HepG2 (cell line): ENCODE measurements around the gene GALNTL6. TPM values are rescaled to one million over a fixed set of nuclear protein-coding genes. Genes with fewer than 3 reads are reported as not detected.

Experiments
- ATAC-seq: fragments of 200-7000 bp; cut with Tn5 transposase; 3 replicates; pipeline ENCODE4 v1.9.1; 2020; ENCODE audit warnings: mild to moderate bottlenecking, moderate library complexity
- BruUV-seq: library from RNA; stranded (reverse); fragments of 400-500 nt; replicated peaks from 2 replicates; lab custom pipeline; 2021; lab: Mats Ljungman, UMichigan
- CTCF ChIA-PET: fragments of 300-600 bp; formaldehyde crosslinking; extraction: SDS; loops from one replicate; lab custom pipeline; 2021; ENCODE audit warnings: low total read pairs, inconsistent platforms, low intra/inter-chr PET ratio; lab: Yijun Ruan, JAX
- POLR2A ChIA-PET: fragments of 350-600 bp; sonication (Branson Sonifier 250); formaldehyde crosslinking; loops from one replicate; lab custom pipeline; 2020; ENCODE audit warnings: antibody characterized with exemption, inconsistent platforms; lab: Yijun Ruan, JAX
- DNase-seq: peaks from one replicate; pipeline ENCODE4 v3.0.0-alpha.2; 2015; ENCODE audit warnings: low spot score
- FAIRE-seq: peaks from 3 replicates; lab custom pipeline; 2011; peaks lifted over from hg19 to GRCh38; lab: Jason Lieb, UNC
- H2AFZ ChIP-seq: one replicate; pipeline ENCODE4 v1.6.1; 2011; ENCODE audit warnings: low read length, inconsistent platforms
- H3K27ac ChIP-seq: fragments of 300-600 bp; 3 replicates; pipeline ENCODE4 v1.8.0; 2011; ENCODE audit warnings: mixed run types, mild to moderate bottlenecking, mixed read lengths, low read length, inconsistent platforms; ENCODE audit not compliant: insufficient read depth; ENCODE audit errors: extremely low read length
- H3K27me3 ChIP-seq, 2 experiments: fragments of 200-600 bp in 1 of 2; 2 replicates in 1 of 2; 3 replicates in 1 of 2; pipeline versions ENCODE4 v1.6.0 to v1.8.0; 2011; ENCODE audit warnings: low read length in 2 of 2, mild to moderate bottlenecking in 2 of 2, moderate library complexity in 2 of 2, inconsistent platforms in 1 of 2; ENCODE audit not compliant: insufficient read depth in 2 of 2, control insufficient read depth in 1 of 2
- H3K36me3 ChIP-seq, 2 experiments: fragments of 200-600 bp in 1 of 2; replicated peaks in 1 of 2; 2 replicates in 1 of 2; 3 replicates in 1 of 2; pipeline versions ENCODE4 v1.5.1 to v1.8.0; 2011; ENCODE audit warnings: low read length in 2 of 2, inconsistent platforms in 1 of 2; ENCODE audit not compliant: insufficient read depth in 2 of 2, control insufficient read depth in 1 of 2
- H3K4me1 ChIP-seq: 2 replicates; pipeline ENCODE4 v1.5.1; 2012; ENCODE audit warnings: low read length, inconsistent platforms; ENCODE audit not compliant: insufficient read depth
- H3K4me2 ChIP-seq: 2 replicates; pipeline ENCODE4 v1.6.0; 2011; ENCODE audit warnings: low read depth, low read length, inconsistent platforms
- H3K4me3 ChIP-seq, 3 experiments: fragments of 200-600 bp in 1 of 3; sonication (generic), shearing (Covaris generic) in 1 of 3; replicated peaks in 1 of 3; 2 replicates each; pipeline ENCODE4 v1.5.1; 2011 to 2016; ENCODE audit warnings: low read length in 3 of 3, inconsistent platforms in 2 of 3, low read depth in 2 of 3, mild to moderate bottlenecking in 2 of 3, control low read depth in 1 of 3, mixed read lengths in 1 of 3; ENCODE audit not compliant: insufficient read depth in 1 of 3
- H3K79me2 ChIP-seq: one replicate; pipeline ENCODE4 v1.6.1; 2011; ENCODE audit warnings: low read length, inconsistent platforms; ENCODE audit not compliant: insufficient read depth
- H3K9ac ChIP-seq: 2 replicates; pipeline ENCODE4 v1.6.0; 2011; ENCODE audit warnings: mild to moderate bottlenecking, low read depth, low read length, inconsistent platforms; ENCODE audit not compliant: insufficient read depth
- H3K9me3 ChIP-seq: 2 replicates; pipeline ENCODE4 v1.5.1; 2012; ENCODE audit warnings: mild to moderate bottlenecking, low read length
- H4K20me1 ChIP-seq: 2 replicates; pipeline ENCODE4 v1.6.0; 2011; ENCODE audit warnings: inconsistent platforms, mild to moderate bottlenecking, low read length, moderate library complexity; ENCODE audit not compliant: insufficient read depth
- ARID3A ChIP-seq: IDR thresholded peaks from 2 replicates; pipeline ENCODE4 v1.6.1; 2012; ENCODE audit warnings: low read depth, low read length, improper control_type of control experiment
- GABPB1 ChIP-seq: IDR thresholded peaks from 2 replicates; pipeline ENCODE4 v1.6.1; 2016; ENCODE audit warnings: mild to moderate bottlenecking, missing genetic modification reagents, moderate library complexity, missing compliant biosample characterization
- MTA3 ChIP-seq: sonication (generic); formaldehyde crosslinking; IDR thresholded peaks from 2 replicates; pipeline ENCODE4 v1.4.0; 2020; ENCODE audit warnings: missing genetic modification reagents
- ZBTB42 ChIP-seq: sonication (generic); formaldehyde crosslinking; IDR thresholded peaks from 2 replicates; pipeline ENCODE4 v1.5.0; 2020; ENCODE audit warnings: mild to moderate bottlenecking, missing genetic modification reagents
- ZSCAN12 ChIP-seq: sonication (generic); formaldehyde crosslinking; IDR thresholded peaks from 2 replicates; pipeline ENCODE4 v1.9.0; 2021; ENCODE audit warnings: mild to moderate bottlenecking, missing genetic modification reagents
- WGBS: methylation state at CpG from one replicate; pipeline ENCODE4 v1.1.6; 2017; ENCODE audit warnings: low lambda C conversion rate; 5-methylcytosine and 5-hydroxymethylcytosine counted together
- in situ Hi-C: cut with HindIII; loops from 2 replicates; pipeline ENCODE4 v1.10.0; 2017; ENCODE audit warnings: low pct_unique_long_range_greater_than_20kb; ENCODE audit not compliant: extremely low pct_ligation_motif_present
- intact Hi-C: fragments of 100-400 bp; cut with micrococcal nuclease; formaldehyde crosslinking; loops from one replicate; pipeline ENCODE4 v1.10.0; 2022; ENCODE audit not compliant: unreplicated experiment
- polyA plus RNA-seq, 8 experiments: library from polyadenylated mRNA; depleted of rRNA in 3 of 8; stranded (reverse) in 7 of 8; unstranded in 1 of 8; fragments of >200 nt; fragmentation: Illumina TruSeq in 4 of 8; extraction: Trizol in 4 of 8; gene quantifications; 2 replicates each; pipeline versions ENCODE4 v1.2.1 to v1.2.3, GENCODE V29; 2011 to 2016; ENCODE audit warnings: low read depth in 4 of 8, missing spikeins in 1 of 8, mixed read lengths in 1 of 8; ENCODE audit not compliant: insufficient read depth in 1 of 8
- total RNA-seq, 5 experiments: library from RNA; depleted of rRNA; stranded (reverse); fragments of >200 nt; fragmentation: Illumina TruSeq; extraction: Trizol; gene quantifications; 2 replicates each; pipeline ENCODE4 v1.2.3, GENCODE V29; 2016; ENCODE audit warnings: low read depth in 1 of 5

GALNTL6 gene
- total and polyA plus RNA-seq, 2 of the 13 experiments (the other 11 are each of a cell fraction or from before 2014, with no cell fraction given) = not detected

- Histone ChIP-seq H3K9me3 (no peaks in the 10 kb centered on the region), H3K27ac (no peak overlapping the region), H2AFZ (no peak overlapping the region), H3K4me3 (no peak overlapping the region), H3K4me1 (no peaks in the 10 kb centered on the region), H3K4me2 (no peak overlapping the region), H3K79me2 (no peaks in the 10 kb centered on the region), H3K27me3 (no peaks in the 10 kb centered on the region), H3K36me3 (no peaks in the 10 kb centered on the region), H3K9ac (no peak overlapping the region), H4K20me1 (no peaks in the 10 kb centered on the region)
- BruUV-seq = no TSS peak
- DNase-seq = no peak
- POLR2A ChIA-PET = no interaction called here
- in situ Hi-C loops (no loop called here), intact Hi-C loops (no loop called here)
- FAIRE-seq = no peak
- CTCF ChIA-PET = no interaction called here
- no peak for ATAC-seq
- no peak for TF ChIP-seq ZSCAN12 (CRISPR knock-in tag)
- no peak for TF ChIP-seq GABPB1 (CRISPR knock-in tag)
Measured at GRCh38 chr4:171978216-171978615, 165.0 kb downstream of the GALNTL6 start.

GRCh38 chr4:171979461-171979860 is 166.3 kb downstream of the GALNTL6 start:
- in situ Hi-C loops = no loop called here
- H4K20me1 ChIP-seq = no peaks in the 10 kb centered on the region
- intact Hi-C loops = no loop called here
- H3K36me3 ChIP-seq = no peaks in the 10 kb centered on the region
- POLR2A ChIA-PET = no interaction called here
- TF ChIP-seq MTA3 = no peak
- TF ChIP-seq ZBTB42 = no peak
- no peak for TF ChIP-seq ARID3A
- DNase-seq (no peak), FAIRE-seq (no peak), ATAC-seq (no peak)
- H3K9ac ChIP-seq = no peak overlapping the region
- no peak overlapping the region for H3K27ac ChIP-seq
- H3K4me2 ChIP-seq = no peak overlapping the region
- H3K4me1 ChIP-seq = no peaks in the 10 kb centered on the region
- no TSS peak for BruUV-seq
- WGBS = 8% methylated on average over 2 of the region's 2 CpGs
- no peaks in the 10 kb centered on the region for H3K9me3 ChIP-seq
- no peak overlapping the region for H3K4me3 ChIP-seq
- no peaks in the 10 kb centered on the region for H3K27me3 ChIP-seq
- H3K79me2 ChIP-seq = no peaks in the 10 kb centered on the region
- H2AFZ ChIP-seq = no peak overlapping the region
- CTCF ChIA-PET = no interaction called here
